B cell (primary cell): ENCODE measurements around the gene RPTOR.

ENCODE experiments used
- EZH2 ChIP-seq: IDR thresholded peaks from 2 replicates; pipeline ENCODE4 v1.6.1; 2012; ENCODE audit warnings: borderline replicate concordance, low read depth, mild to moderate bottlenecking, moderate library complexity, low read length; ENCODE audit not compliant: insufficient read depth, poor library complexity, severe bottlenecking
- TF ChIP-seq, protein P1 (sequence below): fragments of 200-600 bp; IDR thresholded peaks from one replicate; pipeline ENCODE4 v1.8.0; 2022; ENCODE audit warnings: antibody characterized with exemption, mild to moderate bottlenecking

DNA sequence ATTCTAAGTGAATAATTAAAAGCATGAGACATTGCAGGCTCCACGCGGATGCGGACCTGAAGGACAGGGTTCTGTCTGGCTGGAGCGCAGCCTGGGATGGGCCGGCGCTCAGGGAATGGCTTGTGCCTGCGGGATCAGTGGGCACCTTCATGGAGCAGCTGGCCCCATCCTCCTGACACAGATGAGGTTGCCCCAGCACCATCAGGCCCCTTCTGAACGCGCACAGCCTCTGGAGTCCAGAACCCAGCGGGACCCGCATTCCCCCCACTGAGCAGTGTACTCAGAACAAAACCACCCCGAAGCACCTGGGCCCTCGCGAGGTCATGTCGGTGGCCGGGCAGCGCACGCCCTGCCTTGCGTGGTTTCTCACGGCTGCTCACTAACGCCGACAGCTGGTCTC is 376.5 kb downstream of the RPTOR start:
- TF ChIP-seq, protein P1, sequence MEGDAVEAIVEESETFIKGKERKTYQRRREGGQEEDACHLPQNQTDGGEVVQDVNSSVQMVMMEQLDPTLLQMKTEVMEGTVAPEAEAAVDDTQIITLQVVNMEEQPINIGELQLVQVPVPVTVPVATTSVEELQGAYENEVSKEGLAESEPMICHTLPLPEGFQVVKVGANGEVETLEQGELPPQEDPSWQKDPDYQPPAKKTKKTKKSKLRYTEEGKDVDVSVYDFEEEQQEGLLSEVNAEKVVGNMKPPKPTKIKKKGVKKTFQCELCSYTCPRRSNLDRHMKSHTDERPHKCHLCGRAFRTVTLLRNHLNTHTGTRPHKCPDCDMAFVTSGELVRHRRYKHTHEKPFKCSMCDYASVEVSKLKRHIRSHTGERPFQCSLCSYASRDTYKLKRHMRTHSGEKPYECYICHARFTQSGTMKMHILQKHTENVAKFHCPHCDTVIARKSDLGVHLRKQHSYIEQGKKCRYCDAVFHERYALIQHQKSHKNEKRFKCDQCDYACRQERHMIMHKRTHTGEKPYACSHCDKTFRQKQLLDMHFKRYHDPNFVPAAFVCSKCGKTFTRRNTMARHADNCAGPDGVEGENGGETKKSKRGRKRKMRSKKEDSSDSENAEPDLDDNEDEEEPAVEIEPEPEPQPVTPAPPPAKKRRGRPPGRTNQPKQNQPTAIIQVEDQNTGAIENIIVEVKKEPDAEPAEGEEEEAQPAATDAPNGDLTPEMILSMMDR, result no peak
- no peak for TF ChIP-seq EZH2
